GM19395 (cell line): ENCODE measurements around the gene FGGY.
"Not testable (repeated sequence)": the region's sequence is repeated elsewhere in the genome, so short reads cannot be mapped to it uniquely, and the experiment has no call there.

ENCODE experiments used
- ATAC-seq: cut with Tn5 transposase; IDR thresholded peaks from one replicate; pipeline ENCODE4 v1.9.1; 2021; ENCODE audit warnings: mild to moderate bottlenecking, moderate library complexity; ENCODE audit not compliant: unreplicated experiment

Gene FGGY

GRCh38 chr1:59432531-59433439 is 135.9 kb downstream of the FGGY start:
- peak; percentile 99 for ATAC-seq

- no peak for ATAC-seq
Measured at GRCh38 chr1:59433440-59433813, 136.5 kb downstream of the FGGY start.

- no peak for ATAC-seq
Measured at GRCh38 chr1:59434336-59434735, 137.4 kb downstream of the FGGY start.

- ATAC-seq = no peak
Measured at GRCh38 chr1:59436637-59437036, 139.7 kb downstream of the FGGY start.

- no peak for ATAC-seq
Measured at GRCh38 chr1:59438058-59438560, 141.2 kb downstream of the FGGY start.

GRCh38 chr1:59442492-59442891 is 145.6 kb downstream of the FGGY start:
- no peak for ATAC-seq

GRCh38 chr1:59443310-59443709 is 146.4 kb downstream of the FGGY start:
- ATAC-seq = no peak

GRCh38 chr1:59444520-59444919 is 147.6 kb downstream of the FGGY start:
- ATAC-seq = no peak

GRCh38 chr1:59445040-59445439 is 148.1 kb downstream of the FGGY start:
- no peak for ATAC-seq

GRCh38 chr1:59446257-59446901 is 149.5 kb downstream of the FGGY start:
- ATAC-seq = no peak

- ATAC-seq = no peak
Measured at GRCh38 chr1:59452026-59452425, 155.1 kb downstream of the FGGY start.

- no peak for ATAC-seq
Measured at GRCh38 chr1:59452559-59452958, 155.7 kb downstream of the FGGY start.

GRCh38 chr1:59453297-59453968 is 156.5 kb downstream of the FGGY start:
- ATAC-seq = no peak

GRCh38 chr1:59455206-59455605 is 158.3 kb downstream of the FGGY start:
- ATAC-seq = no peak

- no peak for ATAC-seq
Measured at GRCh38 chr1:59457786-59458185, 160.9 kb downstream of the FGGY start.

- ATAC-seq = no peak
Measured at GRCh38 chr1:59458884-59459283, 162.0 kb downstream of the FGGY start.

GRCh38 chr1:59462942-59463341 is 166.0 kb downstream of the FGGY start:
- not testable (repeated sequence) for ATAC-seq

GRCh38 chr1:59465478-59465877 is 168.6 kb downstream of the FGGY start:
- ATAC-seq = not testable (repeated sequence)

- ATAC-seq = no peak
Measured at GRCh38 chr1:59468828-59469428, 172.0 kb downstream of the FGGY start.

- ATAC-seq = not testable (repeated sequence)
Measured at GRCh38 chr1:59471991-59472570, 175.2 kb downstream of the FGGY start.

- ATAC-seq = no peak
Measured at GRCh38 chr1:59473831-59474230, 176.9 kb downstream of the FGGY start.
